GM18520 (cell line): Measurements from ENCODE around the gene ATOH8.

Experiments used
- ATAC-seq: cut with Tn5 transposase; IDR thresholded peaks from one replicate; pipeline ENCODE4 v1.9.1; 2021; ENCODE audit not compliant: unreplicated experiment

ATOH8 gene

GRCh38 chr2:85753035-85753524 lies 711 bp upstream of the ATOH8 start:
- no peak for ATAC-seq

GRCh38 chr2:85754313-85755095 lies 713 bp downstream of the ATOH8 start:
- ATAC-seq = no peak

- ATAC-seq = no peak
Observed at GRCh38 chr2:85755122-85756027, 1.6 kb downstream of the ATOH8 start.

- ATAC-seq = no peak
Observed at GRCh38 chr2:85756195-85756594, 2.4 kb downstream of the ATOH8 start.

- ATAC-seq = no peak
Observed at GRCh38 chr2:85756822-85757435, 3.1 kb downstream of the ATOH8 start.

GRCh38 chr2:85757860-85758259 lies 4.1 kb downstream of the ATOH8 start:
- ATAC-seq = no peak

- no peak for ATAC-seq
Observed at GRCh38 chr2:85758361-85759256, 4.8 kb downstream of the ATOH8 start.

- no peak for ATAC-seq
Observed at GRCh38 chr2:85759257-85759613, 5.4 kb downstream of the ATOH8 start.

GRCh38 chr2:85760371-85760770 lies 6.6 kb downstream of the ATOH8 start:
- ATAC-seq = no peak

GRCh38 chr2:85760872-85761271 lies 7.1 kb downstream of the ATOH8 start:
- ATAC-seq = no peak

GRCh38 chr2:85761512-85761944 lies 7.7 kb downstream of the ATOH8 start:
- no peak for ATAC-seq

- ATAC-seq = no peak
Observed at GRCh38 chr2:85761946-85762345, 8.2 kb downstream of the ATOH8 start.

- ATAC-seq = no peak
Observed at GRCh38 chr2:85763132-85763531, 9.3 kb downstream of the ATOH8 start.

- no peak for ATAC-seq
Observed at GRCh38 chr2:85763831-85764230, 10.0 kb downstream of the ATOH8 start.

- no peak for ATAC-seq
Observed at GRCh38 chr2:85765081-85765731, 11.4 kb downstream of the ATOH8 start.

- no peak for ATAC-seq
Observed at GRCh38 chr2:85766229-85766628, 12.4 kb downstream of the ATOH8 start.

GRCh38 chr2:85767803-85768665 lies 14.2 kb downstream of the ATOH8 start:
- ATAC-seq = no peak

- ATAC-seq = no peak
Observed at GRCh38 chr2:85768713-85769112, 14.9 kb downstream of the ATOH8 start.
